GM21526 (cell line): Measurements from ENCODE around the gene TBC1D20.

ENCODE experiments used
- ATAC-seq: cut with Tn5 transposase; IDR thresholded peaks from one replicate; pipeline ENCODE4 v1.9.1; 2021; ENCODE audit warnings: moderate library complexity; ENCODE audit not compliant: unreplicated experiment, low FRiP score

TBC1D20 gene

DNA sequence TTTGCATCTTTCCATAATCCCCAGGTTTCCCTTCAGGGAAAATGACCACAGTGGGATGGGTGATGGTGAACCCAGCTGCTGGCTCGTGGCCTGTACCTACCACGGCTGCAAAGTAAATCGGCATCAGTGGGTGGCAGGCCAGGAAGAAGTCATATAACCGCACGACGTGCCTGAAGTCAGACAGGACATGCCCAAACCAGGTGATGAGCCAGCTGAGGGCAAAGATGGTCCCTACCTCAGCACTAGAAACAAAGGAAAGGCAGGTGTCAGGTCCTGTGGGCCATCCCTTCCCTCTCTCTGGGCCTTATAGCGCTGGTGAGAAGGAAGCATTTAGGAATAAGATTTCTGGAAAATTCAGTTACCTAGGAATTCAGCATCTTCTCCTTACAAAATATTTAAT lies 22.2 kb downstream of the TBC1D20 start:
- no peak for ATAC-seq

DNA sequence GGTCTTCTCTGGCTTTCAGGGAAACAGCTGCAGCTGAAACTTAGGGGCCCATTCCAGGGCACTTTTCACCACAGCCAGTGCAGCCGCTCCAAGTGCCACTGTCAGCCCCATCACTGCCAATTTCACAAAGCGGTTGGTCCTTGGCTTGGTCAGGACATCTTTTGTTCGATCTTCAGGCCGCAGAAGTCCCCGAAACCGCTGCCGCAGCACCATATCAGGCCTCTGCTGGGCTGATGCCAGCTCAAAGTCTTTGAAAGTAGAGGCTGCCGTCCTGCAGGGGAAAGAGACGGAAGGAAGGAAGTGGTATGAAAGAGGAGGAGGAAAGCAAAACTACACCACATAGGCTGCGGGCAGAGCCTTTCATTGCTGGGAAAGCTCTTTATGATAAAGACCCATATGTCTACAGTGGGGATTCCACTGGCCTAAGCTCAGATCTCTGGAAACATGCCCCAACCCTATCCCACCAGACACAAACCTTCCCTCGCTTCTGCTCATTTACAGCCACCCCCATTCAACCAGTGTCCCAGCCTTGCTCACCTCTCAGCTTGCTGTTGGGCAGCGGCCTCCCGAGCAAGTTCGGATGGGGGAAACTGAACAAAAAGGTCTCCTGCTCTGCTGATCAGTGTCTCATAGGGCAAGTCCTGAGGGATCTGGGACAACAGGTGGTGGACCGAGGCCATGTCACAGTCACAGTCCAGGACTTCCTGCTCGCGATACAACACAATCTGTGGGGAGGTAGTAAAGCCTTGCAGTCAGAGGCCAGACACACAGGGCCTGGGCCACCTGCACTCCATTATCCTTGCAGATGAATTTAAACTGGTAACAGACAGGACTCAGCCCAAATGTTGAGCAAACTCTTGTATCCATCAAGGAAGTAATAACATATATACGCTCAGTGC lies 23.5 kb downstream of the TBC1D20 start:
- ATAC-seq, result no peak

DNA sequence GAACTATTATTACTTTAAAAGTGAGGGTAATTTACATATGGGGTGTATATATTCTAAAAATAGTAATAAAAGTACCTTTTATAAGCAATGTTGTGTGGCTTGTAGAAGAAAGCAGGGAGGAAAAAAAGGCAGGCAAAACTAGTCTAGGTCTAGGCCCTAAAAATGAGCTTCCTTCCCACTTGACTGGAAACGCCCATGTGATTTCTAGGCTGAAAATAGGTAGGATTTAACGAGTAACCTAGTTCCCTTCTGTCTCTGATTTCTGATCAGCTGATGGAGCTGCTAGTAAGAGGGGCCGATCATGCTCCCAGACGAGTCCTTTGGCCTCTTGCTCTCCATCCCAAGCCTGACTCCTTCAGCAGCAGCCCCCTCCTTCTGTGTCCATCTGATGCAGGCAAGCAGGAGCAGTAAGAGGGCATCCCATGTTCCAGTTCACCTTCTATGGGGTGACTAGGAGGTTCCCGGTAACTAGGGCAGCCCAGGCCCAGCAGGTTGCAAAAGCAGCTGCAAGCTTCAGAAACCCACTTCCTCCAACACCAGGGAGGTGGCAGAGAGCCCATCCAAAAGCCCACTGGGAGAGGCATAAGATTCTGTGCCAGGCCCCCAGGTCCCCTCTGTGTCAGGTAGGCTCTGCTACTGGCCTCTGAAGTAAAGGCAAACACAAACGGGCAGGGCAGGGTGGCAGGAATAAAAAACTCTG lies 24.4 kb downstream of the TBC1D20 start:
- ATAC-seq, result no peak

DNA sequence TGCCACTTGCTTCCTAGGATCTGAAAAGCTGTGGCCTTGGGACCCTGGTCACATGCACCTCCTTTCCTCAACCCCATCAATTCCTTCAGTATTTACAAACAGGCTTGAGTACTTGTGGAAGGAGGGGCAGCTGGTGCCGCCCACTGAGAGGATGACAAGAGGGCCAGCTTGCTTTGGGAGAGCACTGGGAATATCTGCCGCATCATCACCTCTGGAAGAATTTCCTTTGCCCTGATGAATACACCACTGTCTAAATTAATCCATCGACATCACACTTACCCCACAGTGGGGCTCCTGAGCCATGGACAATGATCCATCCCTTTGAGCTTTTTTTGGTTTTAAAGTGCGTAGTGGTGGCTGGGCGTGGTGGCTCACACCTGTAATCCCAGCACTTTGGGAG lies 25.9 kb downstream of the TBC1D20 start:
- ATAC-seq, result no peak

DNA sequence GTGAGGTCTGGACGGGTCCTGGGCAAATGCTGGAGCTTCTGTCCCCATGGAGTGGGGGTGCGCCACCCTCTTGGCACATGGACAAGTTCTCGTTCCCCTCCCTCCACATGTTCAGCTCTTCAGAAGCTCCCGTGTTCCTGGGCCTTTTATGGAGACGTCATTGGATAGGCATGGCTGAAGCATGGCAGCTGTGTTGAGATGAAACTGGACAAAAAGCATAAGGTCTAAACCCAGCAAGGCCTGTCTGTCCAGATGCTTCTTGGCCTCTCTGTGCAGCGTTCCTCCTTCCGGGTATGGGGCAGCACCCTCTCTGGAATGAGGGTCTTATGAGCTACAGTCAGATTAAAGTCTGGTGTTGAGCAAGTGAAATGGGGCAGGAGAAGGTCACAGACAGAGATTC lies 26.8 kb downstream of the TBC1D20 start:
- no peak for ATAC-seq

DNA sequence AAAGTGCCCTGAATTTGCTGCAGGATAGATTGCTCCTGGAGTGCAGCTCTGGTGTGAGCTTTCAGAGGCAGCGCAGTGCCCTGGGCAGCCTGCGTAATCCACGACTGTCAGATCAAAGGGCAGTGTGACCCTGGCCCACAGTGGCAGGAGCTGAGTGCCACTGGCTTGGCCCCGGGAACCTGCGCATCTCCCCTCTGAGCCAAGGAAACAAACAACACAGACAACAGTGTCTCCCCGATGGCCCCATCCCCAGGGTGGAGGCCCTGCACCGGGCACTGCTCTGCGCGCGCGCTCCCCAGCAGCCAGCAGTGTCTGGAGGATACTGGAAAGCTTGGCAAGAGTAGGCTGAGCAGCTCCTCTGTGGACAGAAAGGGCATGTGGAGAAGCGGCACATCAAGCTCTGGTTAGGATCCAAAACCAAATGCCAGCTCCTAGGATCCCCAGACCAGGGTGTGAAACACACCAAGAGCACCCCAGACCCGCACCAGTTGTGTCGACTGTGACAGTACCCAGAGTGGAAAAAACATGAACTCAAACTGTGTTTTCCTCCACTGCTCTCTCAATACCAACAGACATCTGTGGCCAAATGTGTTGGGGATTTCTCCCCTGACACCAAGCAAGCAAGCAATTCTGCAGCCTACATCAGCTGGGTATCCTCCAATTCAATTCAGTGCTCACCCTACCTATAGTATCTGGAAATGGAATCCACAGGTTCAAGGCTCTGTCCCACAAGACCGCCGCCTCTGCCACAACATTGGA lies 27.5 kb downstream of the TBC1D20 start:
- no peak for ATAC-seq

DNA sequence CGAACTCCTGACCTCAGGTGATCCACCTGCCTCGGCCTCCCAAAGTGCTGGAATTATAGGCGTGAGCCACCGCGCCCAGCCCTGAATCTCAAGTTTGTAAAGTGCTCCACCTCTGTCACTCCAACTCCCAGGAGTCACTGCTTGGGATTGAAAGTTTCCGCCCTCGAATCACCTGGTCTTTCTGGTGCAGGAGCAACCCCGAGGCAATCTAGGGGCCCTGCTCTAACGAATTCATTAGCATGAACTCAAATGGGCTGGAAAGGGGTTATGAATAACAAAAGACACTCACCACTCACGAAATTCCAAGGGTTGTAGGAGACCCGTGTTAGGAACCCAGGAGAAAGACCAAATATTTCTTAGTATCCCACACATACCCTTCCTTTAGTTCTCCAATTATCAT lies 28.1 kb downstream of the TBC1D20 start:
- ATAC-seq, result no peak

DNA sequence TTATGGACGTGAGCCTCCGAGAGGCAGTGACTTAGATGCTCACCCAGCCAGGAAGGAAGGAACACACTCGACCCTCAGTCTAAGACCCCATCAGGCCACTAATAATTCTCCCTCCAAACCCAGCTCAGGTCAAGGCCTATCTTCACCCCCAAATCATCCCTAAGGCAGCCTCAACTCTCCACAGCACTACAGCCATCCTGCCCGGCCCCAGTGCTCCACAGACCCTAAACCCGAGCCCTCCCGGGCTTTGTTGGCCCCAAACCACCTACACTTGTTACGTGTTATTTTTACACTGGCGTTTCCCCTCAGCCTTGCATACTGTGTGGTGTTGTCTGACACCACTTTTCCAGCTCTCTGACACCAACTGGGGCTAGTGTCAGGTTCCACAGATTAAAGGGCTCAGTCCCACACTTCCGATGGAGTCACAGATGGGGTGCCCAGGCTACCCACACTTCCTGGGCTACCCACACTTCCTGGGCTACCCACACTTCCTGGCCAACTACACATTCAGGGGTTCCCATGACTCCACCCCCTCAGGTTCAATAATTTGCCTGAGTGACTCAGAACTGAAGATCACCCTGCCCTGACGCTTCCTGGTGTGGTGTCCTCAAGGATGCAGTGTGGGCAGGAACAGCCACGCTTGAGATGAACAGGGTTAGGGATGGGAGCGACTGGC lies 28.9 kb downstream of the TBC1D20 start:
- ATAC-seq, result peak; percentile 76

DNA sequence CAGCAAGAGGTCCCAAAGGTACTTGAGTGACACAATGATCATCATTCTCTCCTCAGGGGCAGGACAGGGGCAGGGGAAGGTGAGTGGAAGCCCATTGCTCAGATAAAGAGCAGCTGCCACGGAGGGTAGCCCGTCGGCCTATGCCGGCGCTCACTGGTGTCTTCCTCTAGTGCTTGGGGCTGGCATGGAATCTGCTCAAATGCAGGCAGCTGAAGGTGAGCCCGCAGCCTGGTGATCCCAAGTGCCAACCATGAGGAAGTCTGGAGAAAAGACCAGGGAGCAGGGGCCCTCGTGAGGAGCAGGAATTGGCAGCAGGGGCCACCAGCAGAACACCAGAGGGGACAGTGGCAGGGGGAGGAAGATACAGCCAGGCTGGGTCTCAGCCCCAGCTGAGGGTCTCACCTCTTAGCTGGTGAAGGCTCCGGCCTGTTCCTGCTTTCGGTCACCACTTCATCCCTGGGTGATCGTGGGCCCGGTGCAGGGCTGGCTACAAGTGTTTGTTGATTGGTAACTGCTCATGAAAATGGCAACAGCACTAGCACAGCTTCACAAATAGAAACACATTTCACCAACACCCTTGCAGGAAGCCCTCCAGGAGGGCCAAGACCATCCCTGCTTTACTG lies 29.5 kb downstream of the TBC1D20 start:
- no peak for ATAC-seq

DNA sequence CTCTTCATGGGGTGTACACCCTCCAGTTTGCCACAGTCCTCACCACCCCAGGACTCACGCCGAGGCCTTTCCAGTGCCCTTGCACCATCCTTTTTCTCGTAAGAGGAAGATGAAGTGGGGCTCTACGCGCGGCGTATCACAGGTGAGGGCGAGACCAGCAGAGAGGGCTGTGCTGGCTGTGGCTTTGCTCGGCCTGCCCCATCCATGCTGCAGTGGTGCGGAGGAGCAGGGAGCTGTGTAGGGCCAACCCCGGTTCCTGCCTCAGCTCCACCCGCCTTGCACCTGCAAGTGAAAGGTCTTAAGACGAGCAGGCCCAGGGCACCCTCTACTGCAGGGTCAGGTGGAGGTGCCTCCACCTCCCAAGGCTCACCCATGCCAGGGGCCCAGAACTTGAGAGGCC lies 30.1 kb downstream of the TBC1D20 start:
- ATAC-seq, result no peak

DNA sequence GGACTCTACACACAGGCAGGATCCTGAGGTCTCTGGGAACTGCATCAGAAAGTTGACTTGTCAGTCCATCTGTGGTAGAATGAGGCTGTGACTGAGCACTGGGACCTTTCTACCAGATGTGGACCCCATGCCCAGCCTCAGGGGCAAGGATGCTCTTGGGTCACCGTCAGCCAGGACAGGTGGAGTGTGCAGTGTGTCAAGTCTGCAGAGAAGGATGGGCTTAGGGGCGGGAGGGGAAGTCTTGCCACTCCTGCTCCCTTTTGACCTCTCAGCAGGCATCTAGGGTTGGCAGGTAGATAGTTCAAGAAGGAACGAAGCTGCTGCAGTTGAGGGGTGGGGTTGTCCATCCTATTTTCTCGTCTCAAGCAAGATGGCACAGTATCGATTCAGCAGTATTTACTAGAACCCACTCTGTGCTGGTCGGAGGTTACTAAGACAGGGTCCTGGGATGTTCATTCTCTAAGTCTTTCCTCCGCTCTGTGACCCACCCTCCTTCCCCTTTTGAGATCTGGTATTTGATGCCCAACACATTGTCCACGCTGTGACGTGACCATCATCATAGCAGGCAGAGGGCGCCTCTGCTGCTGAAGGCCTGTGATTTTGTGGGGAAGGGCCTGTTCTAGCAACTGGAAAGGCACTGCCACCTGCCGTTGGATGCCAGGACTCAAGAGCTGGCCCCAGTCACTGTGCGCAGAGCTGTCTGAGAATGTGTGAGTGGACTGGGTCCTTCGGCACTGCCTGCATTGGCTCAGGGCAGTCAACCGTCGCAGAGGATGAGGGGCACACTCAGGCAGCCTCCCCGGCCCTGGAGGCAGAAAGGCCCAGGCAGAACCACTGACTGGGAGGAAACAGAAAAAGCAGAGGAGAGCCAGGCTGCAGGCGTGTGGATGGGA lies 31.1 kb downstream of the TBC1D20 start:
- no peak for ATAC-seq

DNA sequence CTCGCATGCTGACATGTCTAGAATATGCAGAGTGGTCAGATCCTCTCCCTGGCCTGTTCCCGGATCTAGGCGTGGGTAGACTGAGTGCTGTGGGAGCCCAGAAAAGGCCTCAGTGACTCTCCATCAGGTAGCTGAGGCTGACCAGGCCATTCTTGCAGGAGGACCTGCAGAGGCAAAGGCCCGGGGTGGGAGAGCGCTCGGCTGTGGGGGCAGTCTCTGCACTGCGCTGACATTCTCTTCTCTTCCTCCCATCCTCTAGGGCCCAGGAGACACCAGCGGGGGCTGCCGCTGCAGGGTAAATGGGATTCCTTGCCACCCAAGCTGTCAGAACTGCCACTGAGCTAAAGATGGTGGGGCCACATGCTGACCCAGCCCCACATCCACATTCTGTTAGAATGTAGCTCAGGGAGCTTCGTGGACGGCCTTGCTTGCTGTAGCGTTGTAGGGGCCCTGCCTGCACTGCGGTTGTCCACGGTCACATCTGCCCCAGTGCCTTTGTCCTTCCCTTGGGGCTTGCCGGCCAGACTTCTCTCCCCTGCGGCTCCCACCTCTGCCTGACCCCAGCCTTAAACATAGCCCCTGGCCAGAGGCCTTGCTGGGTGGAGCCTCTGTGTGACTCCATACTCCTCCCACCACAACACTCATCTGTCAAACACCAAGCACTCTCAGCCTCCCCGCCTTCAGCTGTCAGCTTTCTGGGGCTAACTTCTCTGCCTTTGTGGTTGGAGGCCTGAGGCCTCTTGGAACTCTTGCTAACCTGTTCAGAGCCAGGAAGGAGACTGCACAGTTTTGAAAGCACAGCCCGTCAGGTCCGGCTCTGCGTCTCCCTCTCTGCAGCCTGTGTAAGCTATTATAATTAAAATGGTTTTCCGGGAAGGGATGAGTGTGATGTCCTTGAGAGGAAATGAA lies 32.0 kb downstream of the TBC1D20 start:
- ATAC-seq, result no peak

DNA sequence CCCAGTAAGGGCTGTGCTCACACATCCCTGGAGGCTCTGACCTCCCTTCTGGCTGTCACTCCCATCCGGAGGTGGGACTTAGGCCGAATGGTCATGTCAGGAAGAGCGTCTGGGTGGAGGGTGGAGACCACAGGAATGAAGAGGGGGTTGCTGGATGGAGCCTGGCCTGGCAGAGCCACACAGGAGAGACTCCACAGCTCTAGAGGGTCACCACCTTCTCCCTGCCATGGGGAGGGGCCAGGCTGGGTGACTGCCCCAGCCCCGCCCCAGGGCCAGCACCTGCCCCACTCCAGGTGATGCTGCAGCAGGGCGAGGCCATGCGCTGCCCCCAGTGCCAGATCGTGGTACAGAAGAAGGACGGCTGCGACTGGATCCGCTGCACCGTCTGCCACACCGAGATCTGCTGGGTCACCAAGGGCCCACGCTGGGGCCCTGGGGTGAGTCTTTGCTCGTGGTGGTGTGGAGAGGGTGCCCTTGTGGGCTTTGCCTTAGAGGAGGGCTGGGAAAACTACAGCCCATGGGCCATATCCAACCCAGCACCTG lies 33.6 kb downstream of the TBC1D20 start:
- no peak for ATAC-seq

DNA sequence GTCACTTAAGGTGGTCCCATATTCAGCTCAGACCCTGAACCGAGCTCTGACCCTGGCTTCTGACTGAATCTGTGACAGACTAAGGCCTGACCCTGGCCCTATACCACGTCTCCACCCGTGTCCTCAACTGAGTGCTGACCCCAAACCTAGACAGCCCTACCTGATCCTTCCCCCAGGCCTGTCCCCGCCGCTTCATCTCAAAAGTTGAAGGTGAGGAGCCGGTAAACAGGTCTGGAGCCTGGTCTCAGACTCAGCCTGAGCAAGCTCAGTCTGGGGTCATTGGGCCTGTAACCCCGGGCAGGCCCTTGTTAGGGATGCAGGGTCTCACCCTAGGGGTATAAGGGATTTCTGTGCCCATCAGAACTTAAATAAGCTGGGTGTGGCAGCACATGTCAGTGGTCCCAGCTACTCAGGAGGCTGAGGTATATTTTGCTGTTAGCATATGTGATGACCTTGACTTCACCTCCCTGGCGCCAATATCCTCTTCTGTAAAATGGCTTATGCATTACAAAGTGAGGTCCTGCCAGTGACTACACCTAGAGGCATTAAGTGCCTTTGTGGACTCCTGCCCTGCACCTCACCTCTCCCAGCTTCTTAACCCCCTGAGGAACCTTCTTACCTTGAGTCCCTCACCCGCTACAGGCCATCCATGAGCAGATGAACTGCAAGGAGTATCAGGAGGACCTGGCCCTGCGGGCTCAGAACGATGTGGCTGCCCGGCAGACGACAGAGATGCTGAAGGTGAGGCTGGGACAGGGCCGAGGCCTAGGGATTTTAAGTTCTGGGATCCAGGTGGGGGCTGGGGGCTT lies 34.3 kb downstream of the TBC1D20 start:
- ATAC-seq, result no peak

DNA sequence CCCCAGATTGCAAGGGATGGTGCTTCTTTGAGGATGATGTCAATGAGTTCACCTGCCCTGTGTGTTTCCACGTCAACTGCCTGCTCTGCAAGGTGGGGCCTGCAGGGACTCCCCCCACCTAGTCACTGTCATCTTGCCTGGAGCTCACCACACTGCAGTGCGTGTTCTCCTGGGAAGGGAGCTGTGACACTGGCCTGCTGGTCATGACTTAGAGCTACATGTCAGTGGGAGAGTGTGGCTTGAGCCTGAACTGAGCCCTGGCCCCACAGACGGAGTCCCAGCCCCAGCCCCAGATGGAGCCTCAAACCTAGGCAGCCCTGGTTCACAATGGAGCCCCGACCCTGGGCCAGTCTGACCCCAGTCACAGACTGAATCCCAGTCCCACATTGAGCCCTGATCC lies 34.9 kb downstream of the TBC1D20 start:
- no peak for ATAC-seq

DNA sequence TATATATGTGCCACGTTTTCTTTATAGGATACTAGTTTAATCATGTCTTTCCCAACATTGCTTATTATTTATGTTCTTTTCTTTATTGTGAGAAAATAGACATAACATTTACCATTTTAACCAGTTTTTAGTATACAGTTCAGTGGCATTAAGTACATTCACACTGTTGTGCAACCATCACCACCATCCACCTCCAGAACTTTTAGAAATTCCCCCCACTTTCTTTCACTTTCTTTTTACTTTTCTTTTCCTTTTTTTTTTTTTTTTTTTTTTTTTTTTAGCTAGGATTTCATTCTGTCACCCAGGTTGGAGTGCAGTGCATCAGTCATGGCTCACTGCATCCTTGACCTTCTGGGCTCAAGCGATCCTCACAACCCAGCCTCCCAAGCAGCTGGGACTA lies 35.8 kb downstream of the TBC1D20 start:
- no peak for ATAC-seq

DNA sequence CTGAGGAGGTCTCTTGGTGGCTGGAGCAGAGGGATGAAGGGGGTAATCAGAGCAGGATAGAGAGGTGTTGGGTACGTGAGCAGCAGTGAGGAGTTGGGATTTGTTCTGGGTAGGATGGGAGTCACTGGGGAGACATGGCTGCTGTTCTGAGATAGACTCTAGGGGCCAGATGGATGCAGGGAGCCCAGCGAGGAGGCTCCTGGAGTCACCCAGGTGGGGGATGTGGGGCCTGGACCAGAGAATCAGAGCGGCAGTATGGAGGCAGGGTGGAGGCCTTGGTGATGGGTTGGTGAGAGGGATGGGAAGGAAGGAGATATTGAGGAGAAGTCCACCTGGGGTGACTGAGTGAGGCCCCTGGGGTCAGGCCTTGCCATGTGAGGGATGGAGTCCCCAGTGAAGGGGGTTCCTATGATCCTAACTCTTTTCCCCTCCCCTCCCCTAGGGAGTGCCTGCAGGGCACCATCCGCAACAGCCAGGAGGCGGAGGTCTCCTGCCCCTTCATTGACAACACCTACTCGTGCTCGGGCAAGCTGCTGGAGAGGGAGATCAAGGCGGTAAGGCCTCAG lies 40.6 kb downstream of the TBC1D20 start:
- no peak for ATAC-seq
